HG03432 (cell line): Measurements from ENCODE around the gene PAPPA2.

Experiments used
- ATAC-seq: cut with Tn5 transposase; IDR thresholded peaks from one replicate; pipeline ENCODE4 v1.9.1; 2021; ENCODE audit warnings: mild to moderate bottlenecking, moderate library complexity; ENCODE audit not compliant: unreplicated experiment

Gene PAPPA2

GRCh38 chr1:176843352-176844297 lies 380.6 kb downstream of the PAPPA2 start:
- ATAC-seq: no peak

GRCh38 chr1:176847052-176847451 lies 384.1 kb downstream of the PAPPA2 start:
- ATAC-seq: no peak

- no peak for ATAC-seq
Observed at GRCh38 chr1:176849281-176849680, 386.3 kb downstream of the PAPPA2 start.

- no peak for ATAC-seq
Observed at GRCh38 chr1:176850871-176851270, 387.9 kb downstream of the PAPPA2 start.

- no peak for ATAC-seq
Observed at GRCh38 chr1:176852124-176852523, 389.1 kb downstream of the PAPPA2 start.

GRCh38 chr1:176853503-176853902 lies 390.5 kb downstream of the PAPPA2 start:
- no peak for ATAC-seq

- ATAC-seq: no peak
Observed at GRCh38 chr1:176854121-176854520, 391.1 kb downstream of the PAPPA2 start.

GRCh38 chr1:176854758-176855745 lies 392.1 kb downstream of the PAPPA2 start:
- ATAC-seq: no peak

GRCh38 chr1:176857632-176858031 lies 394.7 kb downstream of the PAPPA2 start:
- no peak for ATAC-seq

- ATAC-seq: no peak
Observed at GRCh38 chr1:176858433-176858916, 395.5 kb downstream of the PAPPA2 start.

- no peak for ATAC-seq
Observed at GRCh38 chr1:176863613-176864012, 400.6 kb downstream of the PAPPA2 start.

- no peak for ATAC-seq
Observed at GRCh38 chr1:176864211-176864610, 401.2 kb downstream of the PAPPA2 start.

GRCh38 chr1:176866011-176866714 lies 403.2 kb downstream of the PAPPA2 start:
- no peak for ATAC-seq

GRCh38 chr1:176869577-176869976 lies 406.6 kb downstream of the PAPPA2 start:
- no peak for ATAC-seq

GRCh38 chr1:176876966-176877515 lies 414.1 kb downstream of the PAPPA2 start:
- ATAC-seq: no peak

- no peak for ATAC-seq
Observed at GRCh38 chr1:176877557-176877956, 414.6 kb downstream of the PAPPA2 start.

- ATAC-seq: no peak
Observed at GRCh38 chr1:176878750-176879536, 416.0 kb downstream of the PAPPA2 start.

- no peak for ATAC-seq
Observed at GRCh38 chr1:176879784-176880620, 417.0 kb downstream of the PAPPA2 start.
